GM18861 (cell line): ENCODE data around the gene SULT1C3.
"Not testable (repeated sequence)": the region's sequence is repeated elsewhere in the genome, so short reads cannot be mapped to it uniquely, and the experiment has no call there.

Source experiments
- ATAC-seq: cut with Tn5 transposase; IDR thresholded peaks from one replicate; pipeline ENCODE4 v1.9.1; 2021; ENCODE audit not compliant: unreplicated experiment

The SULT1C3 gene

GRCh38 chr2:108243566-108243965 lies 3.8 kb downstream of the SULT1C3 start:
- ATAC-seq = no peak

GRCh38 chr2:108244667-108245414 lies 5.1 kb downstream of the SULT1C3 start:
- no peak for ATAC-seq

GRCh38 chr2:108253106-108253505 lies 13.3 kb downstream of the SULT1C3 start:
- ATAC-seq = no peak

- no peak for ATAC-seq
These were observed 18.1 kb downstream of the SULT1C3 start for GRCh38 chr2:108257757-108258331.

GRCh38 chr2:108260773-108261172 lies 21.0 kb downstream of the SULT1C3 start:
- no peak for ATAC-seq

GRCh38 chr2:108262036-108262435 lies 22.3 kb downstream of the SULT1C3 start:
- ATAC-seq = no peak

- ATAC-seq = no peak
These were observed 23.6 kb downstream of the SULT1C3 start for GRCh38 chr2:108263401-108263800.

- no peak for ATAC-seq
These were observed 26.4 kb downstream of the SULT1C3 start for GRCh38 chr2:108266218-108266617.

GRCh38 chr2:108267101-108267500 lies 27.3 kb downstream of the SULT1C3 start:
- ATAC-seq = no peak

- no peak for ATAC-seq
These were observed 28.2 kb downstream of the SULT1C3 start for GRCh38 chr2:108268001-108268400.

- ATAC-seq = no peak
These were observed 30.6 kb downstream of the SULT1C3 start for GRCh38 chr2:108270346-108270745.

- ATAC-seq = no peak
These were observed 31.2 kb downstream of the SULT1C3 start for GRCh38 chr2:108270768-108271506.

GRCh38 chr2:108271691-108272253 lies 32.0 kb downstream of the SULT1C3 start:
- no peak for ATAC-seq

GRCh38 chr2:108278631-108279030 lies 38.9 kb downstream of the SULT1C3 start:
- no peak for ATAC-seq

- ATAC-seq = no peak
These were observed 39.7 kb downstream of the SULT1C3 start for GRCh38 chr2:108279468-108279867.

GRCh38 chr2:108280466-108280865 lies 40.7 kb downstream of the SULT1C3 start:
- ATAC-seq = no peak

- not testable (repeated sequence) for ATAC-seq
These were observed 44.8 kb downstream of the SULT1C3 start for GRCh38 chr2:108284566-108284965.

- no peak for ATAC-seq
These were observed 45.8 kb downstream of the SULT1C3 start for GRCh38 chr2:108285616-108286015.

- no peak for ATAC-seq
These were observed 47.4 kb downstream of the SULT1C3 start for GRCh38 chr2:108287169-108287568.

- no peak for ATAC-seq
These were observed 48.9 kb downstream of the SULT1C3 start, which contains the start of gene SULT1C2 for GRCh38 chr2:108288534-108289106. SULT1C2 (plus strand) TSS chr2:108288895; CDS start chr2:108293668, 4,773 bp downstream.

GRCh38 chr2:108293850-108294249 lies 54.1 kb downstream of the SULT1C3 start:
- no peak for ATAC-seq
